ENCODE results near the gene DNAJC2. TPM values are rescaled to one million over a fixed set of nuclear protein-coding genes. Genes with fewer than 3 reads are reported as not detected.

The DNAJC2 gene
- total RNA-seq, 2 donors from 2014 or later = 40.8 to 43.0 TPM

DNA sequence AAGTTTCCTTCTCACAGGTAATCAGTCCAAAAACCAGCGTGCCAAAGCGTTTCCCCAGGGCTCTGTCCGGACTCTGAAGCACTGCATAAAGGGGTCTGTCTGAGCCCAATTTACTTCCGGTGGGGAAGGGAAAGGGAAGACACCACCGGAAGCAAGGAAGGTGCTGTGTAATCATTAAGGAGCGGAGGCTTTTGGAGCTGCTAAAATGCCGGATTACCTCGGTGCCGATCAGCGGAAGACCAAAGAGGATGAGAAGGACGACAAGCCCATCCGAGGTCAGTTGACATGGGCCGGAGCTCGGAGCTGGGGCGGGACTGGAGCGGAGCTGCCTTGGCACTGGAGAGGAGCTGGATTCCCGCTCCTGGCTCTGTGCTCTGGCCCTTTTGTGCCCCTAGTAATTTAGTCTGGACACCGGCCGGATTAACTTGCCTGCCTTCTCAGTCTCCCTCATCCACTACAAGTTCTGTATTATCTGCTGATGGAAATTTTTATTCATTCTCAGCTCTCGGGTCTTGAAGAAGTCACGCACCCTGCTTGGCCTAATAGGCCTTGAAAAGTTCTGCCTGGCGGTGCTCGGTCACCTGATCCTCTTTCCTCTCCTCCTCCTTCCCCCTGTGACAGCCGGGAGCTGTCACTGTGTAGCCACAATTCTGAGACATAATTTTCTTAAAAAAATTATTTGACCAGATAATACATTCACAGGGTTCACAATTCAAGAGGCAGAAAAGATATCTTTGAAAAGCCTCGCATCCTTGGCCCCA is 3.1 kb upstream of the DNAJC2 start, which contains the start of gene PSMC2:
TSS of gene PSMC2 (plus strand) at position 137 of the 761 bp plus-strand sequence. CDS start at position 206, 69 bp downstream.
- 0% methylated on average over 12 to 25 of the region's 25 CpGs for WGBS, 2 experiments (ENCODE audit: insufficient coverage in 1 of 2, insufficient read length in 1 of 2)
- Mint-ChIP-seq H3K4me1 (peaks cover 20% of the 10 kb centered on the region), H3K27ac (peak within 1 kb of the TSS; percentile 99), H3K9me3 (no peaks in the 10 kb centered on the region), H3K4me3 (peak within 1 kb of the TSS; percentile 99), H3K27me3 (ENCODE audit: insufficient read depth) (no peaks in the 10 kb centered on the region), H3K36me3 (ENCODE audit: low read depth) (peaks cover 8% of the 10 kb centered on the region)
- H3K27me3 ChIP-seq (ENCODE audit: control insufficient read depth, insufficient read depth, low read length, poor library complexity, severe bottlenecking) = no peaks in the 10 kb centered on the region
- TF ChIP-seq, protein P1, sequence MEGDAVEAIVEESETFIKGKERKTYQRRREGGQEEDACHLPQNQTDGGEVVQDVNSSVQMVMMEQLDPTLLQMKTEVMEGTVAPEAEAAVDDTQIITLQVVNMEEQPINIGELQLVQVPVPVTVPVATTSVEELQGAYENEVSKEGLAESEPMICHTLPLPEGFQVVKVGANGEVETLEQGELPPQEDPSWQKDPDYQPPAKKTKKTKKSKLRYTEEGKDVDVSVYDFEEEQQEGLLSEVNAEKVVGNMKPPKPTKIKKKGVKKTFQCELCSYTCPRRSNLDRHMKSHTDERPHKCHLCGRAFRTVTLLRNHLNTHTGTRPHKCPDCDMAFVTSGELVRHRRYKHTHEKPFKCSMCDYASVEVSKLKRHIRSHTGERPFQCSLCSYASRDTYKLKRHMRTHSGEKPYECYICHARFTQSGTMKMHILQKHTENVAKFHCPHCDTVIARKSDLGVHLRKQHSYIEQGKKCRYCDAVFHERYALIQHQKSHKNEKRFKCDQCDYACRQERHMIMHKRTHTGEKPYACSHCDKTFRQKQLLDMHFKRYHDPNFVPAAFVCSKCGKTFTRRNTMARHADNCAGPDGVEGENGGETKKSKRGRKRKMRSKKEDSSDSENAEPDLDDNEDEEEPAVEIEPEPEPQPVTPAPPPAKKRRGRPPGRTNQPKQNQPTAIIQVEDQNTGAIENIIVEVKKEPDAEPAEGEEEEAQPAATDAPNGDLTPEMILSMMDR (conservative IDR thresholded peaks at IDR 0.05) = no peak
- peak within 1 kb of the TSS; percentile 89 for H3K9ac ChIP-seq (ENCODE audit: extremely low read depth, low read length, poor library complexity, severe bottlenecking)
- H3K4me3 ChIP-seq (ENCODE audit: low read length) = peak within 1 kb of the TSS; percentile 92
- H3K27ac ChIP-seq (ENCODE audit: low read depth, low read length) = peak within 1 kb of the TSS; percentile 50
- peak; percentile 91 for DNase-seq
- H3K36me3 ChIP-seq (ENCODE audit: control insufficient read depth, insufficient read depth, low read length) = peaks cover 19% of the 10 kb centered on the region
- H3K9me3 ChIP-seq (ENCODE audit: control insufficient read depth, low read length) = no peaks in the 10 kb centered on the region
- H3K4me1 ChIP-seq (ENCODE audit: control insufficient read depth, insufficient read depth, low read length) = no peaks in the 10 kb centered on the region

DNA sequence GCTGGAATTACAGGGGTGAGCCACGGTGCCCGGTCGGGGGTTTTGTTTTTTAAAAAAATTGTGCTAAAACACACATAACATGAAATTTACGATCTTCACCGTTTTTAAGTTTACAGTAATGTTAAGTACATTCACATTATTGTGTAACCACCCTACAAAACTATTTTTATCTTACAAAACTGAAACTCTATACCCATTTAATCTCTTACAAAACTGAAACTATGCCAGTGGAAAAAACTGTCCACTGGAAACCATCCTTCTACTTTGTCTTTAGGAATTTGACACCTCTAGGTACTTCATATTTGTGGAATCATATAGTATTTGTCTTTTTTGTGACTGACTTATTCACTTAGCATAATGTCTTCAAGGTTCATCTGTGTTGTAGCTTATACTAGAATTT is 1.8 kb upstream of the DNAJC2 start:
- TF ChIP-seq, protein P1 (conservative IDR thresholded peaks at IDR 0.05) = no peak
- no peak overlapping the region for H3K4me3 Mint-ChIP-seq
- H3K27ac ChIP-seq (ENCODE audit: low read depth, low read length) = no peak overlapping the region

DNA sequence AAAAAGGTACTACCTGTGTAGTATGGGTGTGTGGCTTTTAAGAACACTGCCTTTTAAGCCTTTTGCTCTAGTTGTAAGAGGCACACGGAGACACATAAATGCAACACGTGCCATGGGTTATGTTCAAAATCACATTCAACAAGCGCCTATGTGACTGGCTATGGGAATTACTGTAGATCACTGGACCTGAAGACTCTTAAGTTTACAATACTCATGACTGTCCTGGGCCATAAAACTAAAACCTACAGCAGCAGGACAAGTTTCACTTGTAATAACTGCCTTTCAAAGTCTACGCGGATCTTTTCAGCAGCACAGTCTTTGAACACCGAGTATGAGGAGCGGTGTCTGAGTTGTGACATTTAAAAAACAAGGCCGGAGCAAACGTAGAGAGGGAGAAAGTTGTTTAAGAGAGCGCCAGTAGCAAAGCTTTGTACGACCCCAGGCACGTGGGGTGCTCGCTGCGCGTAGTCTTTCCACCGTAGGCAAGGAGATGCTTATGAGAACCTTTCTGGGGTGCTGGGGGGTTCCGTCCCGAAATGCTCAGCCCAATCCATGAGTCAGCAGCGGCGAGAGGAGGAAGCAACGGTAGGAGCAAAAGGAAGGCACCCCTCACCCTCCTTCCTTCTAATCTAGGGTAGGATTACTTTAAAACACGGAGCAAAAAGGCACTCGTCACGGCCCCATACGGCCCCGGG is 662 bp downstream of the DNAJC2 start:
- Histone ChIP-seq H3K27ac (ENCODE audit: low read depth, low read length) (peak overlapping the region; percentile 67), H3K36me3 (ENCODE audit: control insufficient read depth, insufficient read depth, low read length) (peaks cover 31% of the 10 kb centered on the region), H3K9me3 (ENCODE audit: control insufficient read depth, low read length) (no peaks in the 10 kb centered on the region), H3K27me3 (ENCODE audit: control insufficient read depth, insufficient read depth, low read length, poor library complexity, severe bottlenecking) (no peaks in the 10 kb centered on the region), H3K4me3 (ENCODE audit: low read length) (peak overlapping the region; percentile 91), H3K4me1 (ENCODE audit: control insufficient read depth, insufficient read depth, low read length) (no peaks in the 10 kb centered on the region), H3K9ac (ENCODE audit: extremely low read depth, low read length, poor library complexity, severe bottlenecking) (peak overlapping the region; percentile 96)
- Mint-ChIP-seq H3K27me3 (ENCODE audit: insufficient read depth) (no peaks in the 10 kb centered on the region), H3K36me3 (ENCODE audit: low read depth) (peaks cover 32% of the 10 kb centered on the region), H3K4me1 (peaks cover 8% of the 10 kb centered on the region), H3K9me3 (no peaks in the 10 kb centered on the region), H3K27ac (peak overlapping the region; percentile 97), H3K4me3 (peak overlapping the region; percentile 95)
- WGBS, 2 experiments (ENCODE audit: insufficient coverage in 1 of 2, insufficient read length in 1 of 2) = 2 to 6% methylated on average over 14 to 26 of the region's 26 CpGs
- no peak for DNase-seq
- TF ChIP-seq, protein P1 (conservative IDR thresholded peaks at IDR 0.05) = no peak

More for the DNA sequence above, 1.8 kb upstream of the DNAJC2 start:
- Mint-ChIP-seq H3K9me3 (no peaks in the 10 kb centered on the region), H3K27ac (no peak overlapping the region), H3K36me3 (ENCODE audit: low read depth) (peaks cover 11% of the 10 kb centered on the region), H3K4me1 (peaks cover 20% of the 10 kb centered on the region), H3K27me3 (ENCODE audit: insufficient read depth) (no peaks in the 10 kb centered on the region)
- Histone ChIP-seq H3K9ac (ENCODE audit: extremely low read depth, low read length, poor library complexity, severe bottlenecking) (no peak overlapping the region), H3K4me3 (ENCODE audit: low read length) (no peak overlapping the region), H3K36me3 (ENCODE audit: control insufficient read depth, insufficient read depth, low read length) (peaks cover 19% of the 10 kb centered on the region), H3K9me3 (ENCODE audit: control insufficient read depth, low read length) (no peaks in the 10 kb centered on the region), H3K4me1 (ENCODE audit: control insufficient read depth, insufficient read depth, low read length) (no peaks in the 10 kb centered on the region), H3K27me3 (ENCODE audit: control insufficient read depth, insufficient read depth, low read length, poor library complexity, severe bottlenecking) (no peaks in the 10 kb centered on the region)
- 99 to 100% methylated on average over 5 of the region's 5 CpGs for WGBS, 2 experiments (ENCODE audit: insufficient coverage in 1 of 2, insufficient read length in 1 of 2)
- DNase-seq = no peak
